IMR-90 (cell line): ENCODE measurements around the gene UBA3. TPM values are rescaled to one million over a fixed set of nuclear protein-coding genes. Genes with fewer than 3 reads are reported as not detected.

Experiments used
- ATAC-seq: fragments of 200-7000 bp; cut with Tn5 transposase; 2 replicates; pipeline ENCODE4 v1.9.1; 2020; ENCODE audit warnings: low read depth, mild to moderate bottlenecking, moderate library complexity
- BruUV-seq: library from RNA; stranded (reverse); fragments of 400-500 nt; replicated peaks from 2 replicates; lab custom pipeline; 2021; lab: Mats Ljungman, UMichigan
- CTCF ChIA-PET: fragments of 300-600 bp; formaldehyde crosslinking; extraction: SDS; loops from one replicate; lab custom pipeline; 2021; ENCODE audit warnings: antibody characterized with exemption; lab: Yijun Ruan, JAX
- POLR2A ChIA-PET: fragments of 300-600 bp; sonication (Branson Sonifier 250); formaldehyde crosslinking; loops from one replicate; lab custom pipeline; 2022; ENCODE audit warnings: antibody characterized with exemption; ENCODE audit not compliant: unreplicated experiment; lab: Charles Lee
- DNase-seq: peaks from one replicate; pipeline ENCODE4 v3.0.0; 2013
- H2AFZ ChIP-seq: replicated peaks from 2 replicates; pipeline ENCODE3; 2013; ENCODE audit warnings: low read length, mild to moderate bottlenecking; ENCODE audit not compliant: poor library complexity
- H2AK5ac ChIP-seq: 2 replicates; pipeline ENCODE4 v1.6.1; 2013; ENCODE audit warnings: low read depth, low read length, inconsistent platforms
- H2AK9ac ChIP-seq: replicated peaks from 2 replicates; pipeline ENCODE3; 2013; ENCODE audit warnings: mild to moderate bottlenecking, low read depth, low read length, moderate library complexity; ENCODE audit not compliant: poor library complexity
- H2BK120ac ChIP-seq: 2 replicates; pipeline ENCODE4 v1.6.1; 2013; ENCODE audit warnings: low read depth, low read length, inconsistent platforms
- H2BK15ac ChIP-seq: 3 replicates; pipeline ENCODE4 v1.6.1; 2013; ENCODE audit warnings: low read depth, low read length, inconsistent platforms
- H2BK20ac ChIP-seq: 2 replicates; pipeline ENCODE4 v1.6.1; 2013; ENCODE audit warnings: low read depth, mild to moderate bottlenecking, inconsistent platforms, low read length, moderate library complexity
- H2BK5ac ChIP-seq: 2 replicates; pipeline ENCODE4 v1.6.1; 2013; ENCODE audit warnings: mild to moderate bottlenecking, low read depth, low read length, inconsistent platforms; ENCODE audit not compliant: poor library complexity, severe bottlenecking
- H3K14ac ChIP-seq: replicated peaks from 2 replicates; pipeline ENCODE4 v1.6.1; 2013; ENCODE audit warnings: low read depth, low read length, inconsistent platforms
- H3K18ac ChIP-seq: 2 replicates; pipeline ENCODE4 v1.6.1; 2013; ENCODE audit warnings: low read depth, low read length, control low read depth
- H3K23ac ChIP-seq: 2 replicates; pipeline ENCODE4 v1.6.1; 2013; ENCODE audit warnings: low read depth, low read length, inconsistent platforms
- H3K27ac ChIP-seq: 2 replicates; pipeline ENCODE4 v1.5.1; 2013; ENCODE audit warnings: mild to moderate bottlenecking, control low read depth, low read length; ENCODE audit not compliant: insufficient read depth
- H3K27me3 ChIP-seq: 2 replicates; pipeline ENCODE4 v1.6.1; 2013; ENCODE audit warnings: low read length; ENCODE audit not compliant: control insufficient read depth, insufficient read depth
- H3K36me3 ChIP-seq: 2 replicates; pipeline ENCODE4 v1.6.1; 2013; ENCODE audit warnings: low read length, mixed read lengths; ENCODE audit not compliant: control insufficient read depth, insufficient read depth
- H3K4ac ChIP-seq: 2 replicates; pipeline ENCODE4 v1.6.1; 2013; ENCODE audit warnings: low read depth, low read length, inconsistent platforms
- H3K4me1 ChIP-seq: 2 replicates; pipeline ENCODE4 v1.6.1; 2013; ENCODE audit warnings: low read length, mixed read lengths; ENCODE audit not compliant: control insufficient read depth, insufficient read depth
- H3K4me2 ChIP-seq: 2 replicates; pipeline ENCODE4 v1.6.1; 2013; ENCODE audit warnings: low read depth, mild to moderate bottlenecking, control low read depth, low read length, moderate library complexity
- H3K4me3 ChIP-seq: 2 replicates; pipeline ENCODE4 v1.5.1; 2013; ENCODE audit warnings: low read depth, mild to moderate bottlenecking, control low read depth, low read length, moderate library complexity; ENCODE audit not compliant: insufficient read depth
- H3K56ac ChIP-seq: 2 replicates; pipeline ENCODE4 v1.6.1; 2013; ENCODE audit warnings: low read length, inconsistent platforms; ENCODE audit not compliant: insufficient read depth; ENCODE audit errors: extremely low read depth
- H3K79me1 ChIP-seq, 2 experiments: 2 replicates each; pipeline ENCODE4 v1.6.1; 2013; ENCODE audit warnings: low read length in 2 of 2, inconsistent platforms in 1 of 2, low read depth in 1 of 2
- H3K9ac ChIP-seq: 2 replicates; pipeline ENCODE4 v1.6.1; 2013; ENCODE audit warnings: low read depth, low read length, control low read depth
- H3K9me1 ChIP-seq: 2 replicates; pipeline ENCODE4 v1.6.1; 2013; ENCODE audit warnings: low read length, inconsistent platforms; ENCODE audit not compliant: insufficient read depth
- H3K9me3 ChIP-seq: 2 replicates; pipeline ENCODE4 v1.6.1; 2013; ENCODE audit warnings: low read length; ENCODE audit not compliant: control insufficient read depth, insufficient read depth
- H4K20me1 ChIP-seq: 2 replicates; pipeline ENCODE4 v1.6.1; 2013; ENCODE audit warnings: low read length, inconsistent platforms; ENCODE audit not compliant: insufficient read depth
- H4K5ac ChIP-seq: 2 replicates; pipeline ENCODE4 v1.6.1; 2013; ENCODE audit warnings: mild to moderate bottlenecking, low read depth, low read length, control low read depth
- H4K8ac ChIP-seq, 2 experiments: 2 replicates each; pipeline ENCODE4 v1.6.1; 2013; ENCODE audit warnings: low read depth in 2 of 2, low read length in 2 of 2, control low read depth in 1 of 2, inconsistent platforms in 1 of 2
- H4K91ac ChIP-seq: 2 replicates; pipeline ENCODE4 v1.6.1; 2013; ENCODE audit warnings: low read depth, low read length, inconsistent platforms; ENCODE audit not compliant: insufficient read depth
- BHLHE40 ChIP-seq: fragments of 150-350 bp; IDR thresholded peaks from 2 replicates; pipeline ENCODE4 v1.6.1; 2016; ENCODE audit warnings: mild to moderate bottlenecking, low read depth, low read length
- CEBPB ChIP-seq: IDR thresholded peaks from 2 replicates; pipeline ENCODE4 v1.6.1; 2012; ENCODE audit warnings: low read depth, low read length, improper control_type of control experiment
- CHD1 ChIP-seq: IDR thresholded peaks from 2 replicates; pipeline ENCODE4 v1.6.1; 2012; ENCODE audit warnings: low read depth, low read length, improper control_type of control experiment
- CTCF ChIP-seq: conservative IDR thresholded peaks from 2 replicates; pipeline ENCODE4 v1.5.1; 2012; ENCODE audit warnings: mild to moderate bottlenecking, low read depth, low read length, improper control_type of control experiment
- ELK1 ChIP-seq: fragments of 150-350 bp; IDR thresholded peaks from 2 replicates; pipeline ENCODE4 v1.6.1; 2016; ENCODE audit warnings: low read depth, mild to moderate bottlenecking, low read length, moderate library complexity, borderline replicate concordance
- FOS ChIP-seq: fragments of 150-350 bp; IDR thresholded peaks from 2 replicates; pipeline ENCODE4 v1.6.1; 2016; ENCODE audit warnings: low read depth, low read length
- MAFK ChIP-seq: IDR thresholded peaks from 2 replicates; pipeline ENCODE4 v1.6.1; 2012; ENCODE audit warnings: low read depth, low read length, improper control_type of control experiment
- MAZ ChIP-seq: IDR thresholded peaks from 2 replicates; pipeline ENCODE4 v1.6.1; 2012; ENCODE audit warnings: low read depth, mild to moderate bottlenecking, low read length, improper control_type of control experiment, moderate library complexity, borderline replicate concordance
- MXI1 ChIP-seq: IDR thresholded peaks from 2 replicates; pipeline ENCODE4 v1.6.1; 2012; ENCODE audit warnings: low read depth, mild to moderate bottlenecking, low read length, moderate library complexity, borderline replicate concordance
- NFE2L2 ChIP-seq: fragments of 150-350 bp; IDR thresholded peaks from 2 replicates; pipeline ENCODE4 v1.6.1; 2016; ENCODE audit warnings: low read depth, mild to moderate bottlenecking, low read length
- POLR2A ChIP-seq: IDR thresholded peaks from 2 replicates; pipeline ENCODE4 v1.6.1; 2012; ENCODE audit warnings: mild to moderate bottlenecking, low read depth, low read length
- RAD21 ChIP-seq: IDR thresholded peaks from 2 replicates; pipeline ENCODE4 v1.6.1; 2012; ENCODE audit warnings: low read length, improper control_type of control experiment
- RCOR1 ChIP-seq: IDR thresholded peaks from 2 replicates; pipeline ENCODE4 v1.6.1; 2012; ENCODE audit warnings: mild to moderate bottlenecking, low read length, improper control_type of control experiment; ENCODE audit not compliant: insufficient replicate concordance
- RFX5 ChIP-seq: IDR thresholded peaks from 2 replicates; pipeline ENCODE4 v1.8.0; 2012; ENCODE audit warnings: low read depth, mild to moderate bottlenecking, low read length, moderate library complexity
- SMC3 ChIP-seq: fragments of 150-350 bp; IDR thresholded peaks from 2 replicates; pipeline ENCODE4 v1.6.1; 2016; ENCODE audit warnings: low read depth, mild to moderate bottlenecking, antibody characterized with exemption, low read length, moderate library complexity
- USF2 ChIP-seq: fragments of 150-350 bp; IDR thresholded peaks from 2 replicates; pipeline ENCODE4 v1.6.1; 2017; ENCODE audit warnings: mild to moderate bottlenecking, antibody characterized with exemption, low read length, low read depth
- dilution Hi-C: fragments of 300-500 bp; cut with HindIII; formaldehyde crosslinking; loops from one replicate; pipeline ENCODE4 v1.14.3; 2018; ENCODE audit warnings: low sequenced_read_pairs; ENCODE audit not compliant: unreplicated experiment
- in situ Hi-C: fragments of 300-500 bp; cut with MboI; formaldehyde crosslinking; loops from 3 replicates; pipeline ENCODE4 v1.14.3; 2019; ENCODE audit warnings: low sequenced_read_pairs, inconsistent platforms, mixed read lengths
- intact Hi-C: fragments of 100-400 bp; cut with micrococcal nuclease; formaldehyde crosslinking; loops from 2 replicates; pipeline ENCODE4 v1.10.0; 2022
- polyA plus RNA-seq, 3 experiments: library from polyadenylated mRNA; depleted of rRNA; stranded (reverse); fragments of >200 nt; gene quantifications; 2 replicates each; pipeline ENCODE4 v1.2.3, GENCODE V29; 2012; ENCODE audit warnings: low replicate concordance in 1 of 3
- total RNA-seq: library from RNA; depleted of rRNA; stranded (reverse); fragments of >200 nt; gene quantifications from 2 replicates; pipeline ENCODE4 v1.2.3, GENCODE V29; 2012

The UBA3 gene
- total and polyA plus RNA-seq, 2 of the 4 experiments (the other 2 are of a cell fraction): 51.8 to 64.3 TPM

GRCh38 chr3:69128509-69128908 lies 48.3 kb upstream of the UBA3 start:
- Histone ChIP-seq H4K5ac (no peak overlapping the region), H2BK20ac (no peak overlapping the region), H3K27me3 (peaks cover 8% of the 10 kb centered on the region), H3K18ac (no peak overlapping the region), H3K9me3 (no peaks in the 10 kb centered on the region), H4K91ac (no peak overlapping the region), H3K4me2 (no peak overlapping the region), H3K9me1 (no peaks in the 10 kb centered on the region), H2BK5ac (no peak overlapping the region), H3K36me3 (no peaks in the 10 kb centered on the region), H3K23ac (no peak overlapping the region), H2AFZ (no peak overlapping the region), H3K4me3 (no peak overlapping the region), H3K4ac (no peak overlapping the region), H3K27ac (no peak overlapping the region), H2BK15ac (no peak overlapping the region), H3K56ac (no peak overlapping the region), H3K9ac (no peak overlapping the region), H3K4me1 (no peaks in the 10 kb centered on the region; the same call in 1 of the 2 replicates), H2BK120ac (no peak overlapping the region), H3K14ac (no peak overlapping the region), H3K79me1 (no peaks in the 10 kb centered on the region), H4K8ac (no peak overlapping the region), H4K20me1 (no peaks in the 10 kb centered on the region), H2AK9ac (no peak overlapping the region), H2AK5ac (no peak overlapping the region)
- ChIA-PET CTCF (no interaction called here), POLR2A (no interaction called here)
- no TSS peak for BruUV-seq
- TF ChIP-seq FOS (no peak), RCOR1 (no peak), USF2 (no peak), SMC3 (no peak), ELK1 (no peak), CEBPB (no peak), POLR2A (no peak), BHLHE40 (no peak), NFE2L2 (no peak), MAFK (no peak), RAD21 (no peak), RFX5 (no peak), MXI1 (no peak), CTCF (no peak), CHD1 (no peak), MAZ (no peak)
- DNase-seq (no peak), ATAC-seq (no peak)
- intact Hi-C loops: loop anchor here (10.0 kb wide), 1 partner anchor 546 kb away; no protein-coding TSS in a partner anchor
- dilution Hi-C loops: no loop called here
- in situ Hi-C loops: no loop called here
